K562 (cell line): ENCODE results near the gene PHACTR3. TPM values are rescaled to one million over a fixed set of nuclear protein-coding genes. Genes with fewer than 3 reads are reported as not detected.
A peak's percentile ranks its signal among the peaks of the same experiment; 100 is the strongest.

Source experiments
- ATAC-seq: fragments of 200-7000 bp; cut with Tn5 transposase; 3 replicates; pipeline ENCODE4 v1.9.1; 2020; ENCODE audit warnings: moderate library complexity
- BruUV-seq: library from RNA; stranded (reverse); fragments of 400-500 nt; replicated peaks from 2 replicates; lab custom pipeline; 2021; lab: Mats Ljungman, UMichigan
- CTCF ChIA-PET: fragments of 300-600 bp; formaldehyde crosslinking; extraction: SDS; loops from one replicate; lab custom pipeline; 2021; ENCODE audit warnings: low intra/inter-chr PET ratio; lab: Yijun Ruan, JAX
- POLR2A ChIA-PET: fragments of 300-600, 350-650 bp; sonication (Branson Sonifier 250); formaldehyde crosslinking; extraction: SDS; loops from one replicate; lab custom pipeline; 2021; ENCODE audit warnings: antibody characterized with exemption, inconsistent platforms; lab: Yijun Ruan, JAX
- DNase-seq, 4 experiments: peaks; one replicate each; pipeline versions ENCODE4 v3.0.0 to v3.0.0-alpha.2; 2011 to 2018; ENCODE audit warnings: low spot score in 3 of 4, mixed read lengths in 3 of 4; ENCODE audit errors: extremely low read depth in 1 of 4
- FAIRE-seq: peaks from 2 replicates; lab custom pipeline; 2011; peaks lifted over from hg19 to GRCh38; lab: Jason Lieb, UNC
- H2AFZ ChIP-seq: 2 replicates; pipeline ENCODE4 v1.6.0; 2011; ENCODE audit warnings: low read depth, low read length, control low read depth, inconsistent platforms
- H3K27ac ChIP-seq: fragments of 200-600 bp; 3 replicates; pipeline ENCODE4 v1.8.0; 2011; ENCODE audit warnings: low read depth, mild to moderate bottlenecking, control low read depth, inconsistent platforms, low read length, moderate library complexity, mixed read lengths; ENCODE audit errors: extremely low read depth
- H3K27me3 ChIP-seq, 2 experiments: fragments of 300-600 bp in 1 of 2; 2 replicates in 1 of 2; 3 replicates in 1 of 2; pipeline versions ENCODE4 v1.6.0 to v1.8.0; 2011; ENCODE audit warnings: inconsistent platforms in 2 of 2, low read length in 2 of 2, mild to moderate bottlenecking in 1 of 2, mixed read lengths in 1 of 2, moderate library complexity in 1 of 2; ENCODE audit not compliant: control insufficient read depth in 2 of 2, insufficient read depth in 2 of 2
- H3K36me3 ChIP-seq: fragments of 300-600 bp; 3 replicates; pipeline ENCODE4 v1.8.0; 2011; ENCODE audit warnings: mild to moderate bottlenecking, low read length, inconsistent platforms; ENCODE audit not compliant: control insufficient read depth, insufficient read depth
- H3K4me1 ChIP-seq, 2 experiments: fragments of 200-600 bp in 1 of 2; replicated peaks in 1 of 2; 2 replicates in 1 of 2; 3 replicates in 1 of 2; pipeline versions ENCODE4 v1.5.1 to v1.8.0; 2011; ENCODE audit warnings: inconsistent platforms in 2 of 2, low read length in 2 of 2, mild to moderate bottlenecking in 1 of 2, mixed read lengths in 1 of 2, moderate library complexity in 1 of 2; ENCODE audit not compliant: control insufficient read depth in 2 of 2, insufficient read depth in 2 of 2
- H3K4me2 ChIP-seq: 2 replicates; pipeline ENCODE4 v1.6.1; 2011; ENCODE audit warnings: low read length, control low read depth, inconsistent platforms, mixed read lengths; ENCODE audit not compliant: insufficient read depth
- H3K4me3 ChIP-seq: fragments of 200-600 bp; sonication (generic), shearing (Covaris generic); 2 replicates; pipeline ENCODE4 v1.5.1; 2016; ENCODE audit warnings: control low read depth, inconsistent platforms
- H3K79me2 ChIP-seq: fragments of 200-600 bp; 3 replicates; pipeline ENCODE4 v1.8.0; 2011; ENCODE audit warnings: low read length, inconsistent platforms; ENCODE audit not compliant: control insufficient read depth, insufficient read depth
- H3K9ac ChIP-seq, 2 experiments: 2 replicates each; pipeline versions ENCODE4 v1.6.0 to v1.6.1; 2011; ENCODE audit warnings: low read depth in 2 of 2, low read length in 2 of 2, control low read depth in 1 of 2, inconsistent platforms in 1 of 2, mild to moderate bottlenecking in 1 of 2, mixed read lengths in 1 of 2; ENCODE audit not compliant: insufficient read depth in 1 of 2
- H3K9me1 ChIP-seq: one replicate; pipeline ENCODE4 v1.6.0; 2011; ENCODE audit warnings: inconsistent platforms, mild to moderate bottlenecking, low read length, moderate library complexity; ENCODE audit not compliant: control insufficient read depth, insufficient read depth
- H3K9me3 ChIP-seq: replicated peaks from 2 replicates; pipeline ENCODE4 v1.5.1; 2011; ENCODE audit warnings: low read depth, low read length, inconsistent platforms; ENCODE audit not compliant: control insufficient read depth, insufficient read depth
- H4K20me1 ChIP-seq: replicated peaks from 2 replicates; pipeline ENCODE4 v1.6.1; 2011; ENCODE audit warnings: low read length, inconsistent platforms, mixed read lengths; ENCODE audit not compliant: control insufficient read depth, insufficient read depth
- HSF4 ChIP-seq: fragments of 250-450 bp; sonication (Bioruptor Pico); IDR thresholded peaks from 2 replicates; pipeline ENCODE4 v2.1.2; 2022; ENCODE audit warnings: mild to moderate bottlenecking, moderate library complexity, borderline replicate concordance
- ZFX ChIP-seq: sonication (generic); formaldehyde crosslinking; IDR thresholded peaks from 2 replicates; pipeline ENCODE4 v1.8.0; 2022; ENCODE audit warnings: mild to moderate bottlenecking, missing genetic modification reagents, moderate library complexity
- ZNF263 ChIP-seq: sonication (generic); formaldehyde crosslinking; IDR thresholded peaks from 2 replicates; pipeline ENCODE4 v1.8.0; 2022; ENCODE audit warnings: mild to moderate bottlenecking, missing genetic modification reagents, borderline replicate concordance
- WGBS: fragments of 100-300 bp; shearing (Covaris generic); methylation state at CpG from one replicate; pipeline ENCODE4 v1.1.6; 2016; ENCODE audit warnings: low coverage, mixed read lengths; ENCODE audit not compliant: insufficient coverage; ENCODE audit errors: missing lambda C conversion rate; 5-methylcytosine and 5-hydroxymethylcytosine counted together
- in situ Hi-C: fragments of 300-500 bp; cut with MboI; formaldehyde crosslinking; loops from 4 replicates; pipeline ENCODE4 v1.15.0; 2018; ENCODE audit warnings: inconsistent platforms, mixed read lengths
- intact Hi-C: fragments of 100-400 bp; cut with micrococcal nuclease; formaldehyde crosslinking; loops from 2 replicates; pipeline ENCODE4 v1.14.2; 2022
- polyA plus RNA-seq, 8 experiments: library from polyadenylated mRNA; depleted of rRNA in 4 of 8; stranded (reverse) in 5 of 8; unstranded in 3 of 8; fragments of >200 nt; fragmentation: Nextera tagmentation in 2 of 8; fragmentation: Illumina TruSeq in 1 of 8; extraction: Ambion mirVana in 2 of 8; extraction: Trizol in 1 of 8; gene quantifications; 2 replicates each; pipeline versions ENCODE4 v1.2.1 to v1.2.3, GENCODE V29; 2011 to 2014; ENCODE audit warnings: inconsistent platforms in 1 of 8, missing spikeins in 1 of 8
- total RNA-seq, 7 experiments: library from RNA; depleted of rRNA in 6 of 7; stranded (reverse); fragments of >200 nt in 6 of 7; fragmentation: Illumina TruSeq in 2 of 7; extraction: Trizol in 2 of 7; gene quantifications; 2 replicates each; pipeline versions ENCODE4 v1.2.1 to v1.2.3, GENCODE V29; 2011 to 2021; ENCODE audit warnings: low replicate concordance in 1 of 7

PHACTR3 gene
- total and polyA plus RNA-seq, 9 of the 15 experiments (the other 6 are each of a cell fraction or from before 2014, with no cell fraction given): not detected

- TF ChIP-seq HSF4 (CRISPR knock-in tag): no peak
- TF ChIP-seq, all 486 proteins: peak for 0
Measured at GRCh38 chr20:59825563-59825920, 221.2 kb downstream of the PHACTR3 start (continued).

DNA sequence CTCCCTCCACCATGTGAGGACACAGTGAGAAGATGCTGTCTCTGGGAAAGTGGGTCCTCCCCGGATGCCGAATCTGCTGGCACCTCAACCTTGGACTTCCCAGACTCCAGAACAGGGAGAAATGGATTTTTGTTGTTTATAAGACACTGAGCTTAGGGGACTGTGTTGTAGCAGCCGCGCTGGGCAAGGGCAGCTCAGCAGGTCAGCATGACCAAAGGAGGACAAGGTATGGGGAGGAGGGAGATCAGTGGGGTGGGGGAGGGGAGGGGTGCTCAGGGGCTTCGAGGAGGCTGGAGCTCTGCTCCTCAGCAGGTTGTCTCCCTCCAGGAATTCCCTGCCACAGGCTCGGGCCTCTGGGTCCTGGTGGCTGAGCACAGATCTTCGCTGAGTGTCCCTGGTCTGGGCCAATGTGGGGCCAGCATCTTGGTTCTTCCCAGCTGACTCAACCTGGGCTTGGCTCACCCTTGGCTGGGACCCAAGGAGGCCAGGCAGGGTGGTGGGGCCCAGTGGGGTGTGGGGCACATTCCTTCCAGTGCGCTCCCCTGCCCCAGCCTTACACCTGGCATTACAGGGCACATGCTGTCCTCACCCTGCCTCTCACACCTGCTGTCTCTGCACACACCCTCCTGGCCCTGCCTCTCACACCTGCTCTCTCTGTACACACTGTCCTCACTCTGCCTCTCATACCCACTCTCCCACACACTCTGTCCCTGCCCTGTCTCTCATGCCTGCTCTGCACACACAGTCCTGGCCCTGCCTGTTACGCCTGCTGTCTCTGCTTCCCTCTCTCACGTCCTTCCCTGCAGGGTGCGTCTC, 221.8 kb downstream of the PHACTR3 start:
- H3K9me3 ChIP-seq: no peaks in the 10 kb centered on the region
- intact Hi-C loops: no loop called here
- H3K4me1 ChIP-seq: no peaks in the 10 kb centered on the region
- no peak for FAIRE-seq
- no peak overlapping the region for H2AFZ ChIP-seq
- 1% methylated on average over 9 of the region's 11 CpGs for WGBS
- no peaks in the 10 kb centered on the region for H3K36me3 ChIP-seq
- no peak overlapping the region for H3K27ac ChIP-seq
- in situ Hi-C loops: loop anchor here (10.0 kb wide), 1 partner anchor 1959 kb away; no protein-coding TSS in a partner anchor
- no TSS peak for BruUV-seq
- TF ChIP-seq ZFX (CRISPR knock-in tag): no peak
- peak; percentile 18; the same call in 1 of the 2 replicates for TF ChIP-seq ZNF263
- TF ChIP-seq, all 486 proteins: peak for 1
- CTCF ChIA-PET: no interaction called here
- H3K4me3 ChIP-seq: no peak overlapping the region
- H4K20me1 ChIP-seq: no peaks in the 10 kb centered on the region; the same call in 1 of the 2 replicates
- POLR2A ChIA-PET: no interaction called here
- H3K27me3 ChIP-seq: peaks cover 0 to 8% of the 10 kb centered on the region in 2 experiments; a peak in 2 of 5 replicates
- H3K4me2 ChIP-seq: no peak overlapping the region
- DNase-seq: no peak
- H3K9ac ChIP-seq: no peak overlapping the region
- H3K79me2 ChIP-seq: no peaks in the 10 kb centered on the region
- ATAC-seq: no peak
- no peaks in the 10 kb centered on the region for H3K9me1 ChIP-seq
